GM23248 (cell line): ENCODE measurements around the gene TLR9.
"Not testable (repeated sequence)": the region's sequence is repeated elsewhere in the genome, so short reads cannot be mapped to it uniquely, and the experiment has no call there.

Experiments
- EZH2 ChIP-seq: fragments of 200-600 bp; sonication (generic); IDR thresholded peaks from 2 replicates; pipeline ENCODE4 v1.6.1; 2018; ENCODE audit warnings: antibody characterized with exemption, mild to moderate bottlenecking; ENCODE audit not compliant: insufficient read depth, poor library complexity, severe bottlenecking
- EZH2phosphoT487 ChIP-seq: fragments of 200-600 bp; sonication (generic); IDR thresholded peaks from 2 replicates; pipeline ENCODE4 v1.6.1; 2018; ENCODE audit warnings: antibody characterized with exemption, moderate library complexity, mild to moderate bottlenecking, low read depth; ENCODE audit not compliant: insufficient read depth

DNA sequence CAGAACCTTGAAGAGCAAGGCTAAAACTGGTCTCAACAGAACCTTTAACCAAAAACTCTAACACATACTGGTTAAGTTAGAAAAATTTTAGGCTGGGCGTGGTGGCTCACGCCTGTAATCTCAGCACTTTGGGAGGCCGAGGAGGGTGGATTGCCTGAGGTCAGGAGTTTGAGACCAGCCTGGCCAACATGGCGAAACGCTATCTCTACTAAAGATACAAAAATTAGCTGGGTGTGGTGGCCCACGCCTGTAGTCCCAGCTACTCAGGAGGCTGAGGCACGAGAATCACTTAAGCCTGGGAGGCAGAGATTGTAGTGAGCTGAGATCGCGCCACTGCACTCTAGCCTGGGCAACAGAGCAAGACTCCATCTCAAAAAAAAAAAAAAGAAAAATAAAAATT lies 46.7 kb upstream of the TLR9 start:
- not testable (repeated sequence) for TF ChIP-seq EZH2, EZH2phosphoT487
